T-helper 17 cell (primary cell): ENCODE measurements around the gene IHH. TPM values are rescaled to one million over a fixed set of nuclear protein-coding genes. Genes with fewer than 3 reads are reported as not detected.

ENCODE experiments used
- ATAC-seq: fragments of 150-1000 bp; cut with Tn5 transposase; 2 replicates; pipeline ENCODE4 v1.10.0; 2021; ENCODE audit warnings: mild to moderate bottlenecking, moderate library complexity
- DNase-seq, 3 donors: peaks; one replicate each; pipeline versions ENCODE4 v3.0.0 to v3.0.0-alpha.2; 2020 to 2021
- H3K9me3 ChIP-seq: one replicate; pipeline ENCODE4 v1.7.0; 2013; ENCODE audit warnings: low read length, mild to moderate bottlenecking; ENCODE audit not compliant: control insufficient read depth, poor library complexity, severe bottlenecking
- H3K27ac Mint-ChIP-seq: one replicate; pipeline ENCODE4 v1.8.0; 2022; ENCODE audit warnings: mild to moderate bottlenecking, moderate library complexity, mixed read lengths
- H3K27me3 Mint-ChIP-seq: one replicate; pipeline ENCODE4 v1.8.0; 2022; ENCODE audit warnings: mixed read lengths
- H3K36me3 Mint-ChIP-seq: one replicate; pipeline ENCODE4 v1.8.0; 2022; ENCODE audit warnings: low read depth, mixed read lengths
- H3K4me1 Mint-ChIP-seq: one replicate; pipeline ENCODE4 v1.8.0; 2022; ENCODE audit warnings: mild to moderate bottlenecking, mixed read lengths
- H3K4me3 Mint-ChIP-seq: one replicate; pipeline ENCODE4 v1.8.0; 2022; ENCODE audit warnings: mild to moderate bottlenecking, moderate library complexity, mixed read lengths
- total RNA-seq, 4 donors: library from RNA in 2 of 4; stranded (reverse) in 2 of 4; gene quantifications; one replicate each; pipeline ENCODE4 v1.2.3 and lab custom pipeline; 2022 to 2026

Gene IHH
- total RNA-seq, 2 donors from 2014 or later = not detected

DNA sequence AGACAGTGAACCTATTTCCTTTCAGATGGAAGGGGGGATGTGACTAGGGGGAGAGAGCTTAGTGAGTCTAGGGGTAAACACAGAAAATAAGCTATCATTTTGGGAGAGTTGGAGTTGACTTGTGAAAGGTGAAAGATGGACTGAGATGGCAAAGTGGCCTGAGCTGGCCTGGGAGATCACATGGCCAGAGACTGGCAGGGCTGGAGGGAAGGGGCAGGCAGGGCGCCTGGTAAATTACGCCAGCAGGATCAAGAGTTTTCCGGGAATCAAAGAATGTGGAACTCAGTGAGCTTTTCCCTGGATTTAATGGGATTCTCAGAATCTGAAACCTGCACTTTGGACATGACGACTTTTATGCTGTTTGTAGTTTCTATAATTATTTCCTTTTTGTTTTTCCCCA, 18.6 kb downstream of the IHH start:
- no peak overlapping the region for H3K27ac Mint-ChIP-seq
- no peak overlapping the region for H3K4me3 Mint-ChIP-seq
- no peak for DNase-seq
- H3K36me3 Mint-ChIP-seq = no peaks in the 10 kb centered on the region
- H3K9me3 ChIP-seq = no peaks in the 10 kb centered on the region
- no peak for ATAC-seq
- peaks cover 7% of the 10 kb centered on the region for H3K4me1 Mint-ChIP-seq
- H3K27me3 Mint-ChIP-seq = peaks cover 79% of the 10 kb centered on the region

DNA sequence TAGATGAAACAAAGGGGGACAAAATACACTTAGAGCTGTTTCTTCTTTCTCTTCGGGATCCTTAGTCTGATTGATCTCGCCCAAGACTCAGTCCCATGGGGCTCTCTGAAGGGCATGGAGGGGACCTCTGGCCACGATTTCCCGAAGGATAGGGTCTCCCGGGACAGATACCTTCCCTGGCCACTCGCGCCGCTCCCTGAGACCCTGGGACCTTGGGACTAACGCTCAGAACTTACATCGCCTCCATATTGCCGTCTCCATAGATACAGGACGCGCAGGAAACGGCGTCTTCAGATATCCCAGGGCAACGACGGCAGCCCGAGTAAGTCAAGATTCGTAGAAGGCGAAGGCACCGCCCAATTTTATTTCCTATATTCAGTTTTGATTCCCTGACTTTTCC, 19.5 kb downstream of the IHH start, which contains the start of gene CFAP65:
Gene CFAP65, minus strand, starts transcription at position 265 of the 400 bp plus-strand sequence. CDS start 2,468 bp downstream, outside the sequence.
- Mint-ChIP-seq H3K36me3 (no peaks in the 10 kb centered on the region), H3K27ac (no peak within 1 kb of the TSS), H3K4me3 (peak within 1 kb of the TSS; percentile 19), H3K27me3 (peaks cover 80% of the 10 kb centered on the region), H3K4me1 (peaks cover 7% of the 10 kb centered on the region)
- DNase-seq (no peak), ATAC-seq (peak; percentile 39)
- H3K9me3 ChIP-seq = no peaks in the 10 kb centered on the region

DNA sequence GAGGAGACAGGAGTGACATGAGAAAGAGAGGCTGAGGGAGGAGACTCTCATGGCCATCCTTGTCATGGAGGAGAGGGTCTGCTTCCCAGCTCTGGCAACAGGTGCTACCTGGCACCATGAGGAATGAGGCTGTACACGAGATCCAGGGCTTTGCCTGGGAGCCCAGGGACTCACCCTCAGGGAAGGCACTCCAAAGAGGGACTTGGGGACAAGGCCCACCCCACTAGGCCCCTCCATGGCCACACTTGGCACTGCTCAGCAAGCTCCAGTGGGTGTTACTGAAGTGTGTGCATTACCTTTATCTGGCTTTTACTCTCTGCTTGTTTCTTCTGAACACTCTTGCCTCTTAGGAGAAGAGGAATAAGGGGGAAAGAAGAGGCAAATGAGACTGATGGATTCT, 22.1 kb downstream of the IHH start:
- H3K27ac Mint-ChIP-seq = no peak overlapping the region
- ATAC-seq = no peak
- peaks cover 89% of the 10 kb centered on the region for H3K27me3 Mint-ChIP-seq
- peaks cover 7% of the 10 kb centered on the region for H3K4me1 Mint-ChIP-seq
- no peaks in the 10 kb centered on the region for H3K9me3 ChIP-seq
- H3K36me3 Mint-ChIP-seq = no peaks in the 10 kb centered on the region
- DNase-seq = no peak
- H3K4me3 Mint-ChIP-seq = no peak overlapping the region

GRCh38 chr2:219037783-219038499, 22.8 kb downstream of the IHH start:
- Mint-ChIP-seq H3K4me3 (no peak overlapping the region), H3K27ac (no peak overlapping the region), H3K36me3 (no peaks in the 10 kb centered on the region), H3K4me1 (peaks cover 7% of the 10 kb centered on the region), H3K27me3 (peaks cover 89% of the 10 kb centered on the region)
- H3K9me3 ChIP-seq = no peaks in the 10 kb centered on the region
- DNase-seq = no peak
- no peak for ATAC-seq

DNA sequence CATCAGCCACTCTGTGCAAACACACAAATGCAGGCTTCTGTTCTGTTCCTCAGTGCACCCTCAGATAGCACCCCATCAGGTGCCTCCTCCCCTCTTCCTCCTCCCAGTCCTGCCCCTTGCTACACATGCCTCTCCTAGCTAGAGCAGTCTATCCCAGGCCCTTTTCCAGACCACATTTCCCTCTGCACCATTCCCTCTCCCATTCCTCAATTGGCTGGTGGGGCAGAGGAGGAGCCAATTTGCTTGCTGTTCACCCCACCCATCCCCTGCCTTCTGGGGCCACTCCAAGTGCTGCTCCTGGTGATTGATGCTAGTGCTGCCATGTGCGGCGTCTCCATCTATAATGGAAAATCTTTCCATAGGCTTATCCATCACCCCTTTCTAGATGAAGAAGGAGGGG, 24.8 kb downstream of the IHH start:
- no peaks in the 10 kb centered on the region for H3K9me3 ChIP-seq
- no peak overlapping the region for H3K27ac Mint-ChIP-seq
- ATAC-seq (no peak), DNase-seq (no peak)
- H3K27me3 Mint-ChIP-seq = peaks cover 78% of the 10 kb centered on the region
- H3K4me3 Mint-ChIP-seq = no peak overlapping the region
- H3K4me1 Mint-ChIP-seq = peaks cover under 1% of the 10 kb centered on the region
- no peaks in the 10 kb centered on the region for H3K36me3 Mint-ChIP-seq

DNA sequence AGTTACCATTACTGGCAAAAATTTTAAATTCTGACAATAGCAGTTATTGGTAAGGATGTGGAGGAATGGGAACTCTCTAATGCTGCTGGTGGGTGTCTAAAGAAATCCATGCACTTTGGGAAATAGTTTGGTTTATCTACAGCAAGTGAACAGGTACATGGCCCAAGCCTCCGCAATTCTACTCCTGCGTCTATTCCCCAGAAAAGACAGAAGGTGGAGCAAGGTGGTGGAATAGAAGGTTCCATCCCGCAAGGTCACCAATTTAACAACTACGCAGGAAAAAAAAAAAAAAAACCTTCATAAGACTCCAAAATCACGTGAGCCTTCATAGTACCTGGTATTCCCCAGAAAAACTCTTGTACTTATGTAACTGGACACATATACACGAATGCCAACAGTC, 25.9 kb downstream of the IHH start:
- Mint-ChIP-seq H3K27me3 (peaks cover 71% of the 10 kb centered on the region), H3K36me3 (no peaks in the 10 kb centered on the region), H3K27ac (no peak overlapping the region), H3K4me1 (no peaks in the 10 kb centered on the region), H3K4me3 (no peak overlapping the region)
- DNase-seq (no peak), ATAC-seq (no peak)
- no peaks in the 10 kb centered on the region for H3K9me3 ChIP-seq

DNA sequence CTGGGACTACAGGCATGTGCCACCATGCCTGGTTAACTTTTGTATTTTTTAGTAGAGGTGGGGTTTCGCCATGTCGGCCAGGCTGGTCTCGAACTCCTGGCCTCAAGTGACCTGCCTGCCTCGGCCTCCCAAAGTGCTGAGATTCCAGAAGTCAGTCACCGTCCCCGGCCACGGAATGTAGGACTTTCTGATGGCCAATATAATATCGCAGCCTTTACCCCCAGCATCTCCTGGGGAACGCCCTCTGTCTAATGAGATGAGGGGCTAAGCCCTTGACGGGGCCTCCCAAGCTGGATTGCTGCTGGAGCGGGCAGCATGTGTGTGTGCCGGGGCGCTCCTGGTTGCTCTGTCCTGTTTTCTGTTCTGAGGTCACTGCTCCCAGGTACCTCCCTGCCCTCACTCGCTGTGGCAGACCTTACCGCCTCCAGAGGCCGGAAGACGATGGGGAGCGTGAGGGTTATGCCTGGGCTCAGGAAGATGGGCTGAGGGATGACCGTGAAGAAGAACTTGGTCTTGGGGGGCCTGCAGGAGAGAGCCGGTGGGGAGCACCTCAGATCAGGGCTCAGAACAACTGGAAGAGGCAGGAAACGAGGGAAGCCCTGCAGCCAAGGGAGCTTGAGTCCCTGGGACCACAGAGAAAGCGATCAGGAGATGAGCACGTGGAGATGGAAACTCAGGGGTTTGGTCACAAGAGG, 28.5 kb downstream of the IHH start:
- no peaks in the 10 kb centered on the region for H3K36me3 Mint-ChIP-seq
- no peak overlapping the region for H3K27ac Mint-ChIP-seq
- ATAC-seq = no peak
- peaks cover 55% of the 10 kb centered on the region for H3K27me3 Mint-ChIP-seq
- no peak for DNase-seq
- H3K9me3 ChIP-seq = no peaks in the 10 kb centered on the region
- H3K4me3 Mint-ChIP-seq = no peak overlapping the region
- H3K4me1 Mint-ChIP-seq = no peaks in the 10 kb centered on the region

DNA sequence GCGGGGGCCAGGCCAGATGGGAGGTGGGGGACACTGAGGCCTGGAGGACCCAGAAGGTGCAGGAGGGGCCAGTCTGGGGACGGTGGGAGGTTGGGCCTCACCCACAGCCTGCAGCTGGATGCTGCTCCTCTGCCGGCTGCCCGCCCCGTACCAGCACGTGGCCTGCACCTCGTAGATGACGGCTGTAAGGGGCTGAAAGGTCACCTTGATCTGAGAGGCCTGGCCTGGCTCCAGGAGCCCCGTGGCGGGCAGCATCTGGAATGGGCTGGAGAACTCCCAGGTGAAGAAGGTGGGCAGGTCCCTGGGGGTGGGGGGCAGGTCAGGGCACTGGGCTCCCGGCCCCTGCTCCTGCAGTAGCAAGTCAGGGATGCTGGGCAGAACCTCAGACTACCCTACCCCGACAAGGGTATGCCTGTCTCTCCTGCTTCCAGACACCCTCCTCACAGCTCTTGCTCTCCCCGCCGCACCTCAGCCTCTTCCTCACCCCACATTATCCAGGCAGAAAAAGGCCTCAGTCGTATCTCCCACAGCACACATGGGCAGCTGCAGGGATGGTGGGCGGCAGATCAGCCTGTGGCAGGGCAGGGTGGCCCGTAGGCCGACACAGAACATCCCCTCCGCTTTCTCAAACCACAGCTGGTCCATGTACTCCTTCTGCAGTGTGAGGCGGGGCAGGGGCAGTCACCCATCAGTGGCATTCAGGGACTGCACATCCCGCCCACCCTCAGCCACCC, 29.5 kb downstream of the IHH start:
- H3K4me3 Mint-ChIP-seq = no peak overlapping the region
- DNase-seq (no peak), ATAC-seq (no peak)
- peaks cover 48% of the 10 kb centered on the region for H3K27me3 Mint-ChIP-seq
- H3K4me1 Mint-ChIP-seq = no peaks in the 10 kb centered on the region
- no peak overlapping the region for H3K27ac Mint-ChIP-seq
- H3K36me3 Mint-ChIP-seq = no peaks in the 10 kb centered on the region
- H3K9me3 ChIP-seq = no peaks in the 10 kb centered on the region

- no peaks in the 10 kb centered on the region for H3K9me3 ChIP-seq
- H3K27ac Mint-ChIP-seq = no peak overlapping the region
These were observed 30.4 kb downstream of the IHH start for GRCh38 chr2:219030177-219030940.

DNA sequence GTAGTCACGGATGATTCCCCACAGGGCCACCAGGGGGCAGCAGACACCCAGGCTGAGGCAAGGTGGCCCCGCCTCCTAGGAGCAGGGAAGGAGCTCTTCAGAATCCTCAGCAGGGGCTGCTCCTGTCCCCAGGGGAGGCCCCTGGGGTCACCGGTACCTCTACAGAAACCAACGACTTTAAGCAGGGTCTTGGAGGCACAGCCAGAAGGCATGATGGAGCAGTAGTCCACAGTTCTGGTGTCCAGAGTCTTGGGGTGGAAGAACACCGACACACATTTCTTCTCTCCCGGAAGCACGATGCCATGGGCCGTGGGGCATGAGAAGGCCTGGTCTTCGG, 30.9 kb downstream of the IHH start:
- H3K9me3 ChIP-seq = no peaks in the 10 kb centered on the region
- Mint-ChIP-seq H3K36me3 (no peaks in the 10 kb centered on the region), H3K27me3 (peaks cover 41% of the 10 kb centered on the region), H3K4me1 (no peaks in the 10 kb centered on the region), H3K27ac (no peak overlapping the region), H3K4me3 (no peak overlapping the region)
- peak; percentile 92 for ATAC-seq
- peak; percentile 62 to 76 (median 63) for DNase-seq

More at GRCh38 chr2:219030177-219030940, 30.4 kb downstream of the IHH start:
- Mint-ChIP-seq H3K4me3 (no peak overlapping the region), H3K27me3 (peaks cover 41% of the 10 kb centered on the region), H3K4me1 (no peaks in the 10 kb centered on the region), H3K36me3 (no peaks in the 10 kb centered on the region)
- ATAC-seq = no peak
- DNase-seq = no peak

DNA sequence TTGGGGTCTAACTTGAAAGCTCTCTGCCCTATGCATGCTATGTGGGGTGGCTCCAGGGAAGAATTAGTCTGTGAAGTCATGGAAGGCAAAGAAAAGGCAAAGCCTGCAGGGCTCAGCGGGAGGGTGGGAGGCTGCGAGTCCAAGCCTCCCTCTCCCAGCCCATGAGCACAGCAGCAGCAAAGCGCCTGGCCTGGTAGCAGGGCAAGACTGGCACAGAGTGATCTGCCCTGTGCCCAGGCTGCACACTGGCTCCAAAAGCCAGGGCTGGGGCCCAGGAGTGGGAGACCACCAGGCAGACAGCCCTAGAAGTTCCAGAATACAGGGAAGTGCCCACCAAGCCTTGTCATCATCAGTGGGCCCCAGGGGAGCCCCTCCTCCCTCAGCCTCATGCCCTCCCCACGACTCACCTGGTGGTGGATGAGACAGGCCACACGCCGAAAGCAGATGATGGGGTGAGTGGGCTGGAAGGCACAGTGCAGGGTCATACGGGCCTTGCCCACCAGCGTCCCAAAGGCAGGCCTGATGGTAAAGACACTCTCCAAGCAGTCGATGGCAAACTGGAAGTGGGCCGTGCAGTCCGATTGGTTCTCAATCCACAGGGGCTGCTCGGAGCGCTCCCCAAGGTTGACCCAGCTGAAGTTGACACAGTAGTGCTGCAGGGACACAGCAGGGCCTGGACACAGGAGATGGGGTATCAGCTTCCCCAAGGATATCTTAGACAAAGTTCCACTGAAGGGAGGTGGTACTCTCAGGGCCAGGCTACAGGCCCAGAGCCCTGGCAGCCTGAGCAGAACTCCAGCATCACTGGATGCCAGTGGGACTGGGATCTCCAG, 31.5 kb downstream of the IHH start:
- no peaks in the 10 kb centered on the region for H3K36me3 Mint-ChIP-seq
- H3K27me3 Mint-ChIP-seq = peaks cover 36% of the 10 kb centered on the region
- no peaks in the 10 kb centered on the region for H3K4me1 Mint-ChIP-seq
- no peaks in the 10 kb centered on the region for H3K9me3 ChIP-seq
- ATAC-seq (no peak), DNase-seq (no peak)
- no peak overlapping the region for H3K27ac Mint-ChIP-seq
- no peak overlapping the region for H3K4me3 Mint-ChIP-seq

DNA sequence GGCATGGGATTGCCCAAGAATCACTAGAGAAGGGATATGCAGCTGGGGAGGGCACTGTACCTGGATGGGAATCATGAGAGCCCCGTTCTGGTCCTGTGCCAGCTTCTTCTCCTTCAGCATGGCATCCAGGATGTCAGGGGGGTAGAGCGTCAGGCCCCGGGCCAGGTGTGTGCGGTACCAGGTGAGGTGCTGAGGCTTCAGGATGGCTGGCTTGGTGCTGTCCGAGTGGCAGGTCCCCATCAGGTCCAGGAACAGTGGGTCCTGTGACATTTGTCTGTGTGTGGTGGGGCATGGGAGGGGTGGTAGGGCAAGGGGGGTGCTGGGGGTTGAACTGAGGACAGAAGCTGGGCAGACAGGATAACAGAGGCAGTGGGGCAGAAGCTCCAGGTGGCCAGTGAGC, 32.6 kb downstream of the IHH start:
- Mint-ChIP-seq H3K27ac (no peak overlapping the region), H3K27me3 (peaks cover 28% of the 10 kb centered on the region), H3K36me3 (no peaks in the 10 kb centered on the region), H3K4me3 (no peak overlapping the region), H3K4me1 (no peaks in the 10 kb centered on the region)
- H3K9me3 ChIP-seq = no peaks in the 10 kb centered on the region
- ATAC-seq (no peak), DNase-seq (no peak)
